GM12892 (cell line): Measurements from ENCODE around the gene PAX2.

Experiments
- POLR2A ChIP-seq: IDR thresholded peaks from 2 replicates; pipeline ENCODE4 v1.6.1; 2011; ENCODE audit warnings: low read depth, low read length, control low read depth
- POLR2AphosphoS5 ChIP-seq: IDR thresholded peaks from 2 replicates; pipeline ENCODE4 v1.6.1; 2011; ENCODE audit warnings: low read depth, low read length, control low read depth

GRCh38 chr10:100739517-100740368 is 5.6 kb upstream of the PAX2 start:
- TF ChIP-seq POLR2AphosphoS5 (no peak), POLR2A (no peak)
